GM23248 (cell line): ENCODE results near the gene INTS1. TPM values are rescaled to one million over a fixed set of nuclear protein-coding genes. Genes with fewer than 3 reads are reported as not detected.

Source experiments
- DNase-seq: peaks from one replicate; pipeline ENCODE4 v3.0.0-alpha.2; 2015
- H2AFZ ChIP-seq: fragments of 200-600 bp; sonication (generic); 2 replicates; pipeline ENCODE4 v1.6.1; 2016; ENCODE audit warnings: antibody characterized with exemption
- H3F3A ChIP-seq: fragments of 200-600 bp; sonication (generic); 2 replicates; pipeline ENCODE4 v1.6.1; 2016; ENCODE audit warnings: mild to moderate bottlenecking, antibody characterized with exemption, mixed run types; ENCODE audit not compliant: insufficient read depth
- H3K27ac ChIP-seq: fragments of 200-600 bp; sonication (generic); 2 replicates; pipeline ENCODE4 v1.5.1; 2016; ENCODE audit warnings: mild to moderate bottlenecking
- H3K27me3 ChIP-seq: fragments of 200-600 bp; sonication (generic); replicated peaks from 2 replicates; pipeline ENCODE4 v1.6.1; 2016; ENCODE audit warnings: mild to moderate bottlenecking; ENCODE audit not compliant: insufficient read depth
- H3K36me3 ChIP-seq: fragments of 200-600 bp; sonication (generic); 2 replicates; pipeline ENCODE4 v1.6.1; 2016; ENCODE audit warnings: low read depth, mild to moderate bottlenecking
- H3K4me1 ChIP-seq: fragments of 200-600 bp; sonication (generic); 2 replicates; pipeline ENCODE4 v1.6.1; 2016; ENCODE audit warnings: mild to moderate bottlenecking; ENCODE audit not compliant: insufficient read depth
- H3K4me2 ChIP-seq: fragments of 200-600 bp; sonication (generic); one replicate; pipeline ENCODE4 v1.6.1; 2016; ENCODE audit warnings: mild to moderate bottlenecking; ENCODE audit not compliant: unreplicated experiment
- H3K4me3 ChIP-seq: fragments of 200-600 bp; sonication (generic); 2 replicates; pipeline ENCODE4 v1.5.1; 2016; ENCODE audit warnings: mild to moderate bottlenecking
- H3K79me2 ChIP-seq: fragments of 200-600 bp; sonication (generic); 2 replicates; pipeline ENCODE4 v1.6.1; 2016; ENCODE audit warnings: mild to moderate bottlenecking; ENCODE audit not compliant: insufficient read depth
- H3K9ac ChIP-seq: fragments of 200-600 bp; sonication (generic); 2 replicates; pipeline ENCODE4 v1.6.1; 2016; ENCODE audit warnings: mild to moderate bottlenecking
- H3K9me2 ChIP-seq: fragments of 200-600 bp; sonication (generic); 2 replicates; pipeline ENCODE4 v1.6.1; 2016; ENCODE audit warnings: mixed run types, mild to moderate bottlenecking, moderate library complexity; ENCODE audit not compliant: insufficient read depth
- H3K9me3 ChIP-seq: fragments of 200-600 bp; sonication (generic); one replicate; pipeline ENCODE4 v1.6.1; 2017; ENCODE audit warnings: low read depth
- H4K20me1 ChIP-seq: fragments of 200-600 bp; sonication (generic); 2 replicates; pipeline ENCODE4 v1.6.0; 2016; ENCODE audit not compliant: insufficient read depth
- EZH2 ChIP-seq: fragments of 200-600 bp; sonication (generic); IDR thresholded peaks from 2 replicates; pipeline ENCODE4 v1.6.1; 2018; ENCODE audit warnings: antibody characterized with exemption, mild to moderate bottlenecking; ENCODE audit not compliant: insufficient read depth, poor library complexity, severe bottlenecking
- EZH2phosphoT487 ChIP-seq: fragments of 200-600 bp; sonication (generic); IDR thresholded peaks from 2 replicates; pipeline ENCODE4 v1.6.1; 2018; ENCODE audit warnings: antibody characterized with exemption, moderate library complexity, mild to moderate bottlenecking, low read depth; ENCODE audit not compliant: insufficient read depth
- WGBS, 2 experiments: methylation state at CpG; one replicate each; pipeline ENCODE4 v1.1.6; 2015 to 2017; ENCODE audit warnings: low lambda C conversion rate in 2 of 2, low coverage in 1 of 2; ENCODE audit errors: missing lambda C conversion rate in 2 of 2; 5-methylcytosine and 5-hydroxymethylcytosine counted together
- in situ Hi-C: fragments of 300-500 bp; cut with MboI; formaldehyde crosslinking; loops from 2 replicates; pipeline ENCODE4 v1.15.0; 2020
- polyA plus RNA-seq: library from polyadenylated mRNA; unstranded; fragments of >200 nt; fragmentation: Nextera tagmentation; extraction: Ambion mirVana; gene quantifications from 2 replicates; pipeline ENCODE4 v1.2.1, GENCODE V29; 2016
- total RNA-seq: library from RNA; depleted of rRNA; stranded (reverse); fragments of >200 nt; shearing (Covaris generic); gene quantifications from 2 replicates; pipeline ENCODE4 v1.2.3, GENCODE V29; 2014

Gene INTS1
- total and polyA plus RNA-seq, 2 experiments from 2014 or later: 25.4 to 44.7 TPM

- in situ Hi-C loops: no loop called here
Observed at GRCh38 chr7:1427064-1427657, 77.0 kb downstream of the INTS1 start.

GRCh38 chr7:1426474-1426873 is 77.7 kb downstream of the INTS1 start:
- Histone ChIP-seq H3K9ac (no peak overlapping the region), H3K4me1 (no peaks in the 10 kb centered on the region), H3K9me2 (no peaks in the 10 kb centered on the region), H4K20me1 (no peaks in the 10 kb centered on the region), H3K4me3 (no peak overlapping the region), H3K9me3 (no peaks in the 10 kb centered on the region), H3K4me2 (no peak overlapping the region), H3K36me3 (no peaks in the 10 kb centered on the region), H3K79me2 (no peaks in the 10 kb centered on the region), H3F3A (no peaks in the 10 kb centered on the region), H3K27me3 (peaks cover 13% of the 10 kb centered on the region), H3K27ac (no peak overlapping the region), H2AFZ (no peak overlapping the region)
- WGBS, 2 experiments: 87 to 91% methylated on average over 14 to 15 of the region's 15 CpGs
- DNase-seq: no peak
- TF ChIP-seq EZH2phosphoT487 (no peak), EZH2 (no peak)
- in situ Hi-C loops: no loop called here

More at GRCh38 chr7:1427064-1427657, 77.0 kb downstream of the INTS1 start:
- no peak for TF ChIP-seq EZH2
- no peak for TF ChIP-seq EZH2phosphoT487
- WGBS, 2 experiments: 81 to 83% methylated on average over 13 of the region's 13 CpGs
- Histone ChIP-seq H4K20me1 (no peaks in the 10 kb centered on the region), H3K27me3 (peaks cover 13% of the 10 kb centered on the region), H3K9me3 (no peaks in the 10 kb centered on the region), H3K36me3 (no peaks in the 10 kb centered on the region), H3K4me1 (no peaks in the 10 kb centered on the region), H3K9me2 (no peaks in the 10 kb centered on the region), H3K4me2 (no peak overlapping the region), H3K79me2 (no peaks in the 10 kb centered on the region), H3F3A (no peaks in the 10 kb centered on the region), H2AFZ (no peak overlapping the region), H3K4me3 (no peak overlapping the region), H3K9ac (no peak overlapping the region), H3K27ac (no peak overlapping the region)
- no peak for DNase-seq

- Histone ChIP-seq H2AFZ (no peak overlapping the region), H3K36me3 (no peaks in the 10 kb centered on the region), H3K9me3 (no peaks in the 10 kb centered on the region), H3K27me3 (peaks cover 13% of the 10 kb centered on the region), H3K27ac (no peak overlapping the region), H3K9me2 (no peaks in the 10 kb centered on the region), H4K20me1 (no peaks in the 10 kb centered on the region), H3K4me1 (no peaks in the 10 kb centered on the region), H3K4me3 (no peak overlapping the region), H3K79me2 (no peaks in the 10 kb centered on the region), H3F3A (no peaks in the 10 kb centered on the region), H3K9ac (no peak overlapping the region), H3K4me2 (no peak overlapping the region)
- TF ChIP-seq EZH2 (no peak), EZH2phosphoT487 (no peak)
- WGBS, 2 experiments: 62 to 65% methylated on average over 16 to 18 of the region's 18 CpGs
- peak; percentile 40 for DNase-seq
- in situ Hi-C loops: no loop called here
Observed at GRCh38 chr7:1425292-1426136, 78.7 kb downstream of the INTS1 start.

GRCh38 chr7:1424041-1424440 is 80.1 kb downstream of the INTS1 start:
- in situ Hi-C loops: no loop called here
- Histone ChIP-seq H3K36me3 (no peaks in the 10 kb centered on the region), H3K27ac (no peak overlapping the region), H3F3A (no peaks in the 10 kb centered on the region), H3K9ac (no peak overlapping the region), H4K20me1 (no peaks in the 10 kb centered on the region), H3K79me2 (no peaks in the 10 kb centered on the region), H3K4me3 (no peak overlapping the region), H3K4me1 (no peaks in the 10 kb centered on the region), H3K9me2 (no peaks in the 10 kb centered on the region), H3K4me2 (no peak overlapping the region), H2AFZ (no peak overlapping the region), H3K9me3 (no peaks in the 10 kb centered on the region), H3K27me3 (peaks cover 13% of the 10 kb centered on the region)
- 57 to 62% methylated on average over 10 to 12 of the region's 12 CpGs for WGBS, 2 experiments
- TF ChIP-seq EZH2phosphoT487 (no peak), EZH2 (no peak)
- no peak for DNase-seq
